Testis (tissue), 2 donors: ENCODE results near the gene CNNM4.

Experiments used
- CTCF ChIP-seq, 3 experiments: fragments of 450-650 bp in 2 of 3; fragments of 200-600 bp in 1 of 3; sonication (generic) in 1 of 3; IDR thresholded peaks; one replicate each; pipeline ENCODE4 v1.5.1; 2016 to 2019; ENCODE audit warnings: antibody characterized with exemption in 3 of 3, mild to moderate bottlenecking in 2 of 3, moderate library complexity in 1 of 3
- POLR2A ChIP-seq: fragments of 450-650 bp; IDR thresholded peaks from one replicate; pipeline ENCODE4 v1.6.1; 2017; ENCODE audit warnings: antibody characterized with exemption, mild to moderate bottlenecking, moderate library complexity

GRCh38 chr2:96839875-96840850 is 79.5 kb downstream of the CNNM4 start:
- no peak for TF ChIP-seq CTCF (IDR thresholded peaks at IDR 0.05)
- TF ChIP-seq POLR2A = no peak
